NCI-H1930 (cell line): Measurements from ENCODE around the gene TLR5.
"Not testable (repeated sequence)": the region's sequence is repeated elsewhere in the genome, so short reads cannot be mapped to it uniquely, and the experiment has no call there.

Experiments used
- DNase-seq, 2 experiments: peaks; one replicate each; lab custom pipeline; 2025; lab: John Stamatoyannopoulos, UW

Gene TLR5

GRCh38 chr1:223142795-223143536, at the start of gene TLR5:
TSS of gene TLR5 (minus strand) at chr1:223143248. CDS start at chr1:223113031, 30,217 bp downstream.
- peak; percentile 81 to 85 for DNase-seq

- DNase-seq: no peak
These were observed 47.1 kb upstream of the TLR5 start for GRCh38 chr1:223189903-223190724.

GRCh38 chr1:223189525-223189902, 46.5 kb upstream of the TLR5 start:
- no peak for DNase-seq

GRCh38 chr1:223188618-223189356, 45.7 kb upstream of the TLR5 start:
- no peak for DNase-seq

GRCh38 chr1:223186800-223187199, 43.8 kb upstream of the TLR5 start:
- DNase-seq: no peak

GRCh38 chr1:223183268-223183862, 40.3 kb upstream of the TLR5 start:
- no peak for DNase-seq

- no peak for DNase-seq
These were observed 37.8 kb upstream of the TLR5 start for GRCh38 chr1:223180731-223181321.

GRCh38 chr1:223179786-223180185, 36.7 kb upstream of the TLR5 start:
- no peak for DNase-seq

GRCh38 chr1:223179280-223179679, 36.2 kb upstream of the TLR5 start:
- no peak for DNase-seq

GRCh38 chr1:223177681-223178080, 34.6 kb upstream of the TLR5 start:
- no peak for DNase-seq

GRCh38 chr1:223176437-223176836, 33.4 kb upstream of the TLR5 start:
- no peak for DNase-seq

GRCh38 chr1:223175633-223176032, 32.6 kb upstream of the TLR5 start:
- no peak for DNase-seq

- no peak for DNase-seq
These were observed 32.0 kb upstream of the TLR5 start for GRCh38 chr1:223175032-223175431.

- not testable (repeated sequence) for DNase-seq
These were observed 26.4 kb upstream of the TLR5 start for GRCh38 chr1:223169458-223169857.

GRCh38 chr1:223161321-223161720, 18.3 kb upstream of the TLR5 start:
- DNase-seq: no peak

GRCh38 chr1:223156343-223156742, 13.3 kb upstream of the TLR5 start:
- DNase-seq: no peak

GRCh38 chr1:223155153-223155552, 12.1 kb upstream of the TLR5 start:
- DNase-seq: no peak

GRCh38 chr1:223153177-223154119, 10.4 kb upstream of the TLR5 start:
- DNase-seq: no peak

GRCh38 chr1:223152399-223152798, 9.4 kb upstream of the TLR5 start:
- no peak for DNase-seq

- DNase-seq: no peak
These were observed 7.4 kb upstream of the TLR5 start for GRCh38 chr1:223150443-223150842.

- no peak for DNase-seq
These were observed 4.8 kb upstream of the TLR5 start for GRCh38 chr1:223147873-223148272.
